ENCODE results near the gene UQCRC1. TPM values are rescaled to one million over a fixed set of nuclear protein-coding genes. Genes with fewer than 3 reads are reported as not detected.

UQCRC1 gene
- 359 and 364 TPM in 2 replicates for total RNA-seq (2014; rRNA removed; shearing (Covaris generic))
- 240 and 248 TPM in 2 replicates for polyA plus RNA-seq (2015; cell fraction: cytosol; rRNA removed)
- 229 and 282 TPM in 2 replicates for polyA plus RNA-seq (2015; cell fraction: nucleus; rRNA removed)

- peak; percentile 90 for DNase-seq (ENCODE audit: low read depth)
Observed at GRCh38 chr3:48609088-48610005, at the start of gene UQCRC1. UQCRC1 (minus strand) TSS chr3:48609646; CDS start chr3:48609620, 26 bp downstream.

GRCh38 chr3:48656841-48657281, 47.4 kb upstream of the UQCRC1 start:
- no peak for DNase-seq (ENCODE audit: low read depth)

- no peak for DNase-seq (ENCODE audit: low read depth)
Observed at GRCh38 chr3:48656061-48656840, 46.8 kb upstream of the UQCRC1 start.

- DNase-seq (ENCODE audit: low read depth): no peak
Observed at GRCh38 chr3:48655606-48656005, 46.2 kb upstream of the UQCRC1 start.

GRCh38 chr3:48655063-48655462, 45.6 kb upstream of the UQCRC1 start:
- DNase-seq (ENCODE audit: low read depth): no peak

- DNase-seq (ENCODE audit: low read depth): no peak
Observed at GRCh38 chr3:48652923-48653715, 43.7 kb upstream of the UQCRC1 start.

GRCh38 chr3:48651771-48652170, 42.3 kb upstream of the UQCRC1 start:
- no peak for DNase-seq (ENCODE audit: low read depth)

GRCh38 chr3:48650723-48651122, 41.3 kb upstream of the UQCRC1 start:
- DNase-seq (ENCODE audit: low read depth): no peak

GRCh38 chr3:48648188-48648850, 38.9 kb upstream of the UQCRC1 start:
- DNase-seq (ENCODE audit: low read depth): no peak

GRCh38 chr3:48647714-48648113, 38.3 kb upstream of the UQCRC1 start:
- DNase-seq (ENCODE audit: low read depth): no peak

- DNase-seq (ENCODE audit: low read depth): no peak
Observed at GRCh38 chr3:48644898-48645760, 35.7 kb upstream of the UQCRC1 start.

- DNase-seq (ENCODE audit: low read depth): no peak
Observed at GRCh38 chr3:48642605-48643004, 33.2 kb upstream of the UQCRC1 start.

GRCh38 chr3:48641396-48641795, 31.9 kb upstream of the UQCRC1 start:
- DNase-seq (ENCODE audit: low read depth): no peak

- no peak for DNase-seq (ENCODE audit: low read depth)
Observed at GRCh38 chr3:48639944-48640606, 30.6 kb upstream of the UQCRC1 start.

- no peak for DNase-seq (ENCODE audit: low read depth)
Observed at GRCh38 chr3:48637305-48637704, 27.9 kb upstream of the UQCRC1 start.

- no peak for DNase-seq (ENCODE audit: low read depth)
Observed at GRCh38 chr3:48636149-48636655, 26.8 kb upstream of the UQCRC1 start.

- peak; percentile 97 for DNase-seq (ENCODE audit: low read depth)
Observed at GRCh38 chr3:48635222-48636021, 26.0 kb upstream of the UQCRC1 start, which contains the start of gene SLC26A6. SLC26A6 (minus strand) TSS chr3:48635461; CDS start chr3:48635393, 68 bp downstream.

Data from HT1080 (cell line).